Bladder microvascular endothelial cell (primary cell): Measurements from ENCODE around the gene GALK2. TPM values are rescaled to one million over a fixed set of nuclear protein-coding genes. Genes with fewer than 3 reads are reported as not detected.

Experiments used
- total RNA-seq: library from RNA; depleted of rRNA; stranded (reverse); fragments of >200 nt; gene quantifications from 2 replicates; pipeline ENCODE4 v1.2.3, GENCODE V29; 2014

Gene GALK2
- 45.5 and 46.8 TPM in 2 replicates for total RNA-seq

GRCh38 chr15:49169880-49170597 is at the start of gene GALK2:
Gene GALK2 (plus strand): TSS chr15:49170247. CDS start chr15:49170323, 76 bp downstream.

DNA sequence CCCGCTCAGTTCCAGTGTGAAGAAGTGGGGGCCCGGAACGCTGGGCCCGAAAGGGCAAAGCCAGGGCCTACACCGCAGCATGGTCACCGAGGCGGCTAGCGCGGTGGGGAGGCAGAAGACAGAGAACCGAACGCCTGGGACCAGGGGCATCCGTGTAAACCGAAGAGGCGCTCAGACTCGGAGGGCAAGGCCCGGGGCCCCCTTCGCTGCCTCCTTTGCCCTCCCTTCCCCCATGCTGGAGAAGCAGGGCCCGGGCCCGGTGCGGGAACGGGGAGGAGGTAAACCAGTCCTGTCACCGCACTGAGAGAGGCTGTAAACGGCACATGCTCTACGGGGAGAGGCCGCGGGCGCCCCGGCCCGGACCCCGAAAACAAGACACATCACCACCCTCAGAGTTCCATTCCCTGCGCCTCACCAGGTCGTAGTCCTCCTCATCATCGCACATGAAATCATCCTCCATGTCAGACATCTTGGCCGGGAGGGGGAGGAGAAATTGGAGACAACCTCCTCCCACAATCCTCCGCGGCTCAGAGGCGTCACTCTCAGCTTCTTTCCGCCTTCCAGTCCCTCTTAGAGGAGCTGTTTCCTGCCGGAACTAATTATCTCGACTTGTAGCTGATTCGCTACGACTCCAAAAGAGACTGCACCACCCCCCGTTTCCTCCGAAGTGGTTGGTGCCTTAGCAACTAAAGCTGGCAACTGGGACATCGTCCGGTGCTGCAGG is 14.8 kb upstream of the GALK2 start, which contains the start of gene COPS2:
TSS of gene COPS2 (minus strand) at position 490 of the 724 bp plus-strand sequence. CDS start at position 469, 21 bp downstream.

Other genes with a start within 250 kb of the GALK2 start
- 0.16 and 0.57 TPM in 2 replicates for gene SHC4, start 206.3 kb upstream of the GALK2 start, total RNA-seq
- gene SECISBP2L, start 123.8 kb upstream of the GALK2 start, total RNA-seq = 25.1 and 38.8 TPM in 2 replicates
- 45.8 and 67.7 TPM in 2 replicates for gene COPS2, start 14.6 kb upstream of the GALK2 start, total RNA-seq